Gastrocnemius medialis (tissue), 4 donors: Measurements from ENCODE around the gene RAD23A.

Experiments used
- CTCF ChIP-seq, 5 experiments: fragments of 450-650 bp in 3 of 5; fragments of 200-600 bp in 2 of 5; sonication (generic) in 2 of 5; IDR thresholded peaks in 4 of 5; conservative IDR thresholded peaks in 1 of 5; 1 replicate in 4 of 5; 2 replicates in 1 of 5; pipeline ENCODE4 v1.5.1; 2016 to 2019; ENCODE audit warnings: antibody characterized with exemption in 5 of 5, mild to moderate bottlenecking in 3 of 5, moderate library complexity in 3 of 5
- POLR2A ChIP-seq, 2 donors: fragments of 450-650 bp; IDR thresholded peaks; one replicate each; pipeline ENCODE4 v1.6.1; 2017; ENCODE audit warnings: antibody characterized with exemption in 2 of 2, mild to moderate bottlenecking in 2 of 2, moderate library complexity in 2 of 2

GRCh38 chr19:12997179-12997966, 51.7 kb downstream of the RAD23A start:
- no peak for TF ChIP-seq POLR2A (IDR thresholded peaks at IDR 0.05)
- TF ChIP-seq CTCF (IDR thresholded peaks at IDR 0.05 in 4 of 5, conservative IDR thresholded peaks at IDR 0.05 in 1 of 5) = no peak
